ENCODE measurements around the gene SMIM1.

Gene SMIM1

GRCh38 chr1:3822421-3822820, 49.9 kb downstream of the SMIM1 start:
- DNase-seq = no peak

GRCh38 chr1:3824650-3825049, 52.1 kb downstream of the SMIM1 start:
- no peak for DNase-seq

GRCh38 chr1:3825356-3825755, 52.8 kb downstream of the SMIM1 start:
- DNase-seq = no peak
